A673 (cell line): ENCODE measurements around the gene SUN5. TPM values are rescaled to one million over a fixed set of nuclear protein-coding genes. Genes with fewer than 3 reads are reported as not detected.
"Not testable (repeated sequence)": the region's sequence is repeated elsewhere in the genome, so short reads cannot be mapped to it uniquely, and the experiment has no call there.

Experiments used
- BruUV-seq: library from RNA; stranded (reverse); fragments of 400-500 nt; replicated peaks from 2 replicates; lab custom pipeline; 2021; lab: Mats Ljungman, UMichigan
- CTCF ChIA-PET: fragments of 300-600 bp; sonication (Branson Sonifier 250); formaldehyde crosslinking; loops from one replicate; lab custom pipeline; 2022; ENCODE audit warnings: antibody characterized with exemption; lab: Charles Lee
- POLR2A ChIA-PET: fragments of 300-600 bp; sonication (Branson Sonifier 250); formaldehyde crosslinking; loops from one replicate; lab custom pipeline; 2022; ENCODE audit warnings: antibody characterized with exemption; ENCODE audit not compliant: low non-redundant PET; lab: Charles Lee
- DNase-seq: peaks from one replicate; pipeline ENCODE4 v3.0.0-alpha.2; 2015; ENCODE audit warnings: low spot score
- H3K27ac ChIP-seq: fragments of 200-600 bp; sonication (generic); 2 replicates; pipeline ENCODE4 v1.5.1; 2016; ENCODE audit warnings: mixed run types, low read depth, mild to moderate bottlenecking, mixed read lengths, antibody characterized with exemption, low read length; ENCODE audit not compliant: poor library complexity, severe bottlenecking
- H3K27me3 ChIP-seq: fragments of 200-600 bp; sonication (generic); replicated peaks from 2 replicates; pipeline ENCODE4 v1.6.1; 2017; ENCODE audit warnings: mixed run types, low read depth, mild to moderate bottlenecking, mixed read lengths, antibody characterized with exemption, low read length; ENCODE audit not compliant: insufficient read depth, poor library complexity
- H3K36me3 ChIP-seq: fragments of 200-600 bp; sonication (generic); 2 replicates; pipeline ENCODE4 v1.6.1; 2016; ENCODE audit warnings: mixed run types, mild to moderate bottlenecking, mixed read lengths, antibody characterized with exemption, low read length; ENCODE audit not compliant: insufficient read depth, poor library complexity, severe bottlenecking
- H3K4me1 ChIP-seq: fragments of 200-600 bp; sonication (generic); 2 replicates; pipeline ENCODE4 v1.6.1; 2017; ENCODE audit warnings: mixed run types, mild to moderate bottlenecking, mixed read lengths, antibody characterized with exemption, low read length; ENCODE audit not compliant: insufficient read depth, poor library complexity, severe bottlenecking
- H3K4me3 ChIP-seq: fragments of 200-600 bp; sonication (generic); 2 replicates; pipeline ENCODE4 v1.5.1; 2016; ENCODE audit warnings: low read depth, mixed run types, mild to moderate bottlenecking, mixed read lengths, low read length; ENCODE audit not compliant: poor library complexity, severe bottlenecking
- H3K9me3 ChIP-seq: fragments of 200-600 bp; sonication (generic); 2 replicates; pipeline ENCODE4 v1.6.1; 2016; ENCODE audit warnings: mixed run types, low read depth, mild to moderate bottlenecking, mixed read lengths, antibody characterized with exemption, low read length; ENCODE audit not compliant: poor library complexity, severe bottlenecking
- CTCF ChIP-seq: fragments of 300-800, 200-600 bp; sonication (generic); conservative IDR thresholded peaks from 2 replicates; pipeline ENCODE4 v1.5.1; 2017; ENCODE audit warnings: low read depth, mild to moderate bottlenecking, antibody characterized with exemption, low read length, moderate library complexity, mixed read lengths
- EZH2 ChIP-seq: fragments of 200-600 bp; sonication (generic); IDR thresholded peaks from 2 replicates; pipeline ENCODE4 v1.6.1; 2017; ENCODE audit warnings: borderline replicate concordance, low read depth, mild to moderate bottlenecking, mixed read lengths, antibody characterized with exemption, low read length; ENCODE audit not compliant: poor library complexity, severe bottlenecking
- intact Hi-C: fragments of 100-400 bp; cut with micrococcal nuclease; formaldehyde crosslinking; loops from one replicate; pipeline ENCODE4 v1.10.0; 2022; ENCODE audit not compliant: unreplicated experiment
- total RNA-seq: library from RNA; stranded (reverse); gene quantifications from 2 replicates; pipeline ENCODE4 v1.2.3, GENCODE V29; 2021

SUN5 gene
- total RNA-seq, 1 experiment from 2014 or later, result not detected

- intact Hi-C loops, result no loop called here
- no peak for DNase-seq
- Histone ChIP-seq H3K36me3 (no peaks in the 10 kb centered on the region), H3K9me3 (peaks cover 4% of the 10 kb centered on the region), H3K27me3 (no peaks in the 10 kb centered on the region), H3K4me1 (no peaks in the 10 kb centered on the region), H3K4me3 (no peak overlapping the region), H3K27ac (no peak overlapping the region)
- ChIA-PET CTCF (no interaction called here), POLR2A (no interaction called here)
- no TSS peak for BruUV-seq
- TF ChIP-seq CTCF (no peak), EZH2 (no peak)
These were observed 42.2 kb upstream of the SUN5 start for GRCh38 chr20:33046412-33046811.

- H3K4me3 ChIP-seq, intact Hi-C loops: not testable (repeated sequence)
These were observed 41.0 kb upstream of the SUN5 start for GRCh38 chr20:33045129-33045721.

GRCh38 chr20:33043731-33044181 is 39.5 kb upstream of the SUN5 start:
- TF ChIP-seq EZH2, result no peak
- TF ChIP-seq CTCF, result no peak
- no peak for DNase-seq
- intact Hi-C loops, result no loop called here
- no peak overlapping the region for H3K27ac ChIP-seq
- no peaks in the 10 kb centered on the region for H3K36me3 ChIP-seq
- ChIA-PET CTCF (interaction anchor here (0.5 kb wide), 1 partner anchor 1069 kb away, joined by 3 read pairs; no protein-coding TSS in a partner anchor), POLR2A (no interaction called here)
- no peaks in the 10 kb centered on the region for H3K27me3 ChIP-seq
- H3K4me1 ChIP-seq, result no peaks in the 10 kb centered on the region
- BruUV-seq, result no TSS peak
- no peak overlapping the region for H3K4me3 ChIP-seq
- peaks cover 4% of the 10 kb centered on the region for H3K9me3 ChIP-seq

More at GRCh38 chr20:33045129-33045721, 41.0 kb upstream of the SUN5 start:
- H3K9me3 ChIP-seq, CTCF ChIA-PET, H3K27ac ChIP-seq, H3K4me1 ChIP-seq, BruUV-seq, H3K27me3 ChIP-seq, DNase-seq, POLR2A ChIA-PET, H3K36me3 ChIP-seq: not testable (repeated sequence)
